ENCODE results near the gene TTLL8. TPM values are rescaled to one million over a fixed set of nuclear protein-coding genes. Genes with fewer than 3 reads are reported as not detected.

The TTLL8 gene
- total RNA-seq, 1 experiment from 2014 or later = not detected

Other genes starting within 250 kb of the TTLL8 start
- 15.4 and 20.1 TPM in 2 replicates for gene BRD1, start 230.4 kb downstream of the TTLL8 start, total RNA-seq (2014; rRNA removed; shearing (Covaris generic))
- 10.6 and 12.1 TPM in 2 replicates for gene ZBED4, start 204.5 kb downstream of the TTLL8 start, total RNA-seq (2014; rRNA removed; shearing (Covaris generic))
- 12.6 and 16.3 TPM in 2 replicates for gene ALG12, start 139.9 kb downstream of the TTLL8 start, total RNA-seq (2014; rRNA removed; shearing (Covaris generic))
- 59.4 and 82.5 TPM in 2 replicates for gene CRELD2, start 139.7 kb downstream of the TTLL8 start, total RNA-seq (2014; rRNA removed; shearing (Covaris generic))
- 73.1 and 87.7 TPM in 2 replicates for gene PIM3, start 97.5 kb downstream of the TTLL8 start, total RNA-seq (2014; rRNA removed; shearing (Covaris generic))
- not detected in 2 replicates for gene IL17REL, start 45.5 kb downstream of the TTLL8 start, total RNA-seq (2014; rRNA removed; shearing (Covaris generic))
- gene MLC1, start 27.1 kb upstream of the TTLL8 start, total RNA-seq (2014; rRNA removed; shearing (Covaris generic)) = not detected in 2 replicates
- 0.11 TPM in 1 of 2 replicates, not detected in the other for gene MOV10L1, start 31.7 kb upstream of the TTLL8 start, total RNA-seq (2014; rRNA removed; shearing (Covaris generic))
- gene PANX2, start 112.4 kb upstream of the TTLL8 start, total RNA-seq (2014; rRNA removed; shearing (Covaris generic)) = 0.48 and 1.5 TPM in 2 replicates
- gene TRABD, start 127.6 kb upstream of the TTLL8 start, total RNA-seq (2014; rRNA removed; shearing (Covaris generic)) = 21.8 and 26.3 TPM in 2 replicates
- 19.1 and 20.5 TPM in 2 replicates for gene SELENOO, start 142.7 kb upstream of the TTLL8 start, total RNA-seq (2014; rRNA removed; shearing (Covaris generic))
- gene TUBGCP6, start 186.7 kb upstream of the TTLL8 start, total RNA-seq (2014; rRNA removed; shearing (Covaris generic)) = 9.0 and 17.3 TPM in 2 replicates
- gene HDAC10, start 193.0 kb upstream of the TTLL8 start, total RNA-seq (2014; rRNA removed; shearing (Covaris generic)) = 5.1 and 18.1 TPM in 2 replicates
- 14.6 and 16.9 TPM in 2 replicates for gene MAPK12, start 203.4 kb upstream of the TTLL8 start, total RNA-seq (2014; rRNA removed; shearing (Covaris generic))
- gene MAPK11, start 212.1 kb upstream of the TTLL8 start, total RNA-seq (2014; rRNA removed; shearing (Covaris generic)) = 1.3 and 4.8 TPM in 2 replicates
- gene PLXNB2, start 249.3 kb upstream of the TTLL8 start, total RNA-seq (2014; rRNA removed; shearing (Covaris generic)) = 35.8 and 42.4 TPM in 2 replicates